SU-DHL-6 (cell line): ENCODE measurements around the gene SCD5.

Experiments used
- H2AFZ ChIP-seq: fragments of 200-600 bp; sonication (generic); 2 replicates; pipeline ENCODE4 v1.6.1; 2014; ENCODE audit warnings: low read depth, mild to moderate bottlenecking, moderate library complexity, mixed read lengths, antibody characterized with exemption, low read length; ENCODE audit not compliant: severe bottlenecking
- H3F3A ChIP-seq: fragments of 200-600 bp; shearing (Covaris generic); 2 replicates; pipeline ENCODE4 v1.6.0; 2016; ENCODE audit warnings: antibody characterized with exemption, mild to moderate bottlenecking; ENCODE audit not compliant: insufficient read depth
- H3K27ac ChIP-seq: fragments of 200-600 bp; sonication (generic); 2 replicates; pipeline ENCODE4 v1.5.1; 2016; ENCODE audit warnings: low read depth, mild to moderate bottlenecking, low read length, moderate library complexity, mixed read lengths
- H3K27me3 ChIP-seq: fragments of 200-600 bp; sonication (generic), shearing (Covaris generic); 2 replicates; pipeline ENCODE4 v1.6.0; 2014; ENCODE audit warnings: mild to moderate bottlenecking, low read length
- H3K36me3 ChIP-seq: fragments of 200-600 bp; sonication (generic); 2 replicates; pipeline ENCODE4 v1.6.1; 2014; ENCODE audit warnings: mild to moderate bottlenecking, low read length, mixed read lengths
- H3K4me2 ChIP-seq: fragments of 300-600, 200-600 bp; shearing (Covaris generic), sonication (generic); 2 replicates; pipeline ENCODE4 v1.6.0; 2014; ENCODE audit warnings: low read length, low read depth, mild to moderate bottlenecking; ENCODE audit not compliant: poor library complexity, severe bottlenecking
- H3K4me3 ChIP-seq: fragments of 200-600 bp; sonication (generic); 2 replicates; pipeline ENCODE4 v1.5.1; 2014; ENCODE audit warnings: antibody characterized with exemption, low read length, mild to moderate bottlenecking, mixed read lengths; ENCODE audit not compliant: insufficient read depth, poor library complexity, severe bottlenecking
- H3K79me2 ChIP-seq: fragments of 200-600 bp; sonication (generic); 2 replicates; pipeline ENCODE4 v1.6.1; 2014; ENCODE audit warnings: mild to moderate bottlenecking, low read length, moderate library complexity; ENCODE audit not compliant: insufficient read depth
- H3K9ac ChIP-seq: fragments of 200-600 bp; sonication (generic); 2 replicates; pipeline ENCODE4 v1.7.0; 2014; ENCODE audit warnings: mild to moderate bottlenecking, low read length
- H3K9me2 ChIP-seq: fragments of 200-600 bp; sonication (generic); replicated peaks from 2 replicates; pipeline ENCODE4 v1.6.1; 2014; ENCODE audit warnings: low read length; ENCODE audit not compliant: insufficient read depth
- H3K9me3 ChIP-seq: fragments of 200-600 bp; sonication (generic); 2 replicates; pipeline ENCODE4 v1.6.1; 2014; ENCODE audit warnings: low read length, mixed read lengths; ENCODE audit not compliant: insufficient read depth
- H4K20me1 ChIP-seq: fragments of 200-600 bp; sonication (generic); 2 replicates; pipeline ENCODE4 v1.6.1; 2014; ENCODE audit warnings: low read depth, mild to moderate bottlenecking, antibody characterized with exemption, low read length, moderate library complexity, mixed read lengths
- CTCF ChIP-seq: fragments of 200-600 bp; sonication (generic); IDR thresholded peaks from one replicate; pipeline ENCODE4 v1.5.1; 2017; ENCODE audit warnings: antibody characterized with exemption, mild to moderate bottlenecking, low read length, moderate library complexity; ENCODE audit not compliant: insufficient read depth, poor library complexity, severe bottlenecking
- EZH2phosphoT487 ChIP-seq: fragments of 200-600 bp; sonication (generic), shearing (Covaris generic); conservative IDR thresholded peaks from 2 replicates; pipeline ENCODE4 v1.6.1; 2018; ENCODE audit warnings: mild to moderate bottlenecking, antibody characterized with exemption, low read length, moderate library complexity, mixed read lengths

Gene SCD5

GRCh38 chr4:82692101-82692780, 106.4 kb downstream of the SCD5 start:
- no peaks in the 10 kb centered on the region for H3F3A ChIP-seq
- H3K9me2 ChIP-seq = no peaks in the 10 kb centered on the region
- H3K9ac ChIP-seq = no peak overlapping the region
- no peak overlapping the region for H3K27ac ChIP-seq
- H4K20me1 ChIP-seq = no peaks in the 10 kb centered on the region
- no peak overlapping the region for H3K4me3 ChIP-seq
- no peaks in the 10 kb centered on the region for H3K9me3 ChIP-seq
- no peaks in the 10 kb centered on the region for H3K79me2 ChIP-seq
- TF ChIP-seq CTCF (no peak), EZH2phosphoT487 (no peak)
- H2AFZ ChIP-seq = no peak overlapping the region
- no peak overlapping the region for H3K4me2 ChIP-seq
- no peaks in the 10 kb centered on the region for H3K36me3 ChIP-seq
- H3K27me3 ChIP-seq = no peaks in the 10 kb centered on the region

GRCh38 chr4:82691431-82691830, 107.2 kb downstream of the SCD5 start:
- Histone ChIP-seq H3K9ac (no peak overlapping the region), H3K79me2 (no peaks in the 10 kb centered on the region), H3K36me3 (no peaks in the 10 kb centered on the region), H3K27me3 (no peaks in the 10 kb centered on the region), H3K27ac (no peak overlapping the region), H3K9me2 (no peaks in the 10 kb centered on the region), H4K20me1 (no peaks in the 10 kb centered on the region), H3K4me3 (no peak overlapping the region), H3F3A (no peaks in the 10 kb centered on the region), H2AFZ (no peak overlapping the region), H3K4me2 (no peak overlapping the region), H3K9me3 (no peaks in the 10 kb centered on the region)
- TF ChIP-seq CTCF (no peak), EZH2phosphoT487 (no peak)

- no peak overlapping the region for H3K4me2 ChIP-seq
- H3F3A ChIP-seq = no peaks in the 10 kb centered on the region
- H3K79me2 ChIP-seq = no peaks in the 10 kb centered on the region
- no peak overlapping the region for H3K27ac ChIP-seq
- H2AFZ ChIP-seq = no peak overlapping the region
- H3K9me3 ChIP-seq = no peaks in the 10 kb centered on the region
- H3K9ac ChIP-seq = no peak overlapping the region
- TF ChIP-seq EZH2phosphoT487 = no peak
- no peak for TF ChIP-seq CTCF
- H3K27me3 ChIP-seq = no peaks in the 10 kb centered on the region
- no peak overlapping the region for H3K4me3 ChIP-seq
- no peaks in the 10 kb centered on the region for H3K9me2 ChIP-seq
- H3K36me3 ChIP-seq = no peaks in the 10 kb centered on the region
- no peaks in the 10 kb centered on the region for H4K20me1 ChIP-seq
Observed at GRCh38 chr4:82688091-82688795, 110.4 kb downstream of the SCD5 start.
